ENCODE results near the gene DOK5. TPM values are rescaled to one million over a fixed set of nuclear protein-coding genes. Genes with fewer than 3 reads are reported as not detected.
"Not testable (repeated sequence)": the region's sequence is repeated elsewhere in the genome, so short reads cannot be mapped to it uniquely, and the experiment has no call there.

DOK5 gene
- under 1 TPM in 1 of 2 donors, not detected in 1; 0.39 TPM for total RNA-seq

DNA sequence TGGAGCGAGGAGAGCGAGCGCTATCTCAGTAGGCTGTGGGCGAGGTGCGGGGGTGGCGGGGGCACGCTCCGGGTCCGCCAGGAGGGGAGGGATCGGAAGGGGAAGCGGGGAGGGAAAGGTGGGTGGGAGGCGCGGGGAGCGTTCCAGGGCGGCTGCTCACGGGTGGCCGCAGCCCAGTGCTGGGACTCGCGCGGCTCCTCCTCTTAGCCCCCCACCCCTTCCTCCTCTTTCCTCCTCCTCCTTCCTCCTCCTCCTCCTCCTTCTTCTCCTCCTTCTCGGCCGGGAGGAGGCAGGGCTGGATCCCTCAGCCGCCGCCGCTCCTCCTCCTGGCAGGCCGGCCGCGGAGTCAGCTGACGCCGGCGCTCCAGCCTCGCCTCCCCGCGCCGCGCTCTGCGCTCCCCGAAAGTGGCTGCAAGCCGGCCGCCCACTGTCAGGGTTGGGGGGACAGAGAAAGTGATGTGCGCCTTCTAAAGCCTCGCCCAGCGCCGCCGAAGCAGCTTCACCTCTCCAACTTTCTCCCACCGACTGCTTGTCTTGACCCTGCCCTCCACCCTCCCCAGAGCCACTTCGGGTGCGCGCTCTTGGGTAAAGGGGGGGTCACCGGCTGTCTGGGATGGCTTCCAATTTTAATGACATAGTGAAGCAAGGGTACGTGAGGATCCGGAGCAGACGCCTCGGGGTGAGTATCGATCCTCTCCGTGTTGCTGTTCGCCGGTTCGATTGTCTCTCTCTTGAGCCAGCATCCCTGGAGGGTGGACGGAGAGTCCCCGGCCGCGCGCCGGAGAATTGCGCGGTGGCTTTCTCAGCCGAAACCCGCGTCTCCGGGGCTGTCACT, at the start of gene DOK5:
Gene DOK5 (plus strand): TSS at position 260 of the 835 bp plus-strand sequence. CDS start 354 bp downstream, at position 614.
- DNase-seq (ENCODE audit: low spot score) (no peak), ATAC-seq (no peak)
- Mint-ChIP-seq H3K27me3 (peaks cover 47 to 57% of the 10 kb centered on the region in 2 donors), H3K27ac (no peak within 1 kb of the TSS), H3K9me3 (peaks cover 2% of the 10 kb centered on the region), H3K4me1 (ENCODE audit: low read depth in 2 of 2) (no peaks in the 10 kb centered on the region), H3K4me3 (no peak within 1 kb of the TSS), H3K36me3 (peaks cover 4% of the 10 kb centered on the region)

DNA sequence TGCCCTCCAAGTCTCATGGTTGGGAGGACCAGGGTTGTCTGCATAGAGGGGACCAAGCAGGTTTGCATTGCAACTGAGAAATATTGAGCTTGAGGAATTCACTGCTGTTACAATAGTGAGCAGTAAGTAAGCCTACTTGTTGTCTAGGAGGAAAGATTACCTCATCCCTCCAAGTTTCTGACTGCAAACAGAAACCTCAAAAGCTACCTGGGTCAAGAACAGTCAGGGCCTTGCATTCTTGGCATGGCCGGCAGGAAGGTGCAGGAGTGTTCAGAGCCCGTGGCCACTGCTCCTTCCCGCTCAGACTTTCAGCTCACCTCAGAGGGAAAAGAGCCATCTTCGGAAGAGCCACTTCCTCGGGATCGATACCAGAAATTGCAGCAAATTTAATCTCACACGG, 46.0 kb upstream of the DOK5 start:
- H3K4me3 Mint-ChIP-seq = no peak overlapping the region
- no peaks in the 10 kb centered on the region for H3K27me3 Mint-ChIP-seq
- peaks cover 8% of the 10 kb centered on the region for H3K36me3 Mint-ChIP-seq
- H3K9me3 Mint-ChIP-seq = peaks cover 8% of the 10 kb centered on the region
- DNase-seq (ENCODE audit: low spot score) (no peak), ATAC-seq (no peak)
- H3K4me1 Mint-ChIP-seq (ENCODE audit: low read depth in 2 of 2) = no peaks in the 10 kb centered on the region
- H3K27ac Mint-ChIP-seq = no peak overlapping the region

DNA sequence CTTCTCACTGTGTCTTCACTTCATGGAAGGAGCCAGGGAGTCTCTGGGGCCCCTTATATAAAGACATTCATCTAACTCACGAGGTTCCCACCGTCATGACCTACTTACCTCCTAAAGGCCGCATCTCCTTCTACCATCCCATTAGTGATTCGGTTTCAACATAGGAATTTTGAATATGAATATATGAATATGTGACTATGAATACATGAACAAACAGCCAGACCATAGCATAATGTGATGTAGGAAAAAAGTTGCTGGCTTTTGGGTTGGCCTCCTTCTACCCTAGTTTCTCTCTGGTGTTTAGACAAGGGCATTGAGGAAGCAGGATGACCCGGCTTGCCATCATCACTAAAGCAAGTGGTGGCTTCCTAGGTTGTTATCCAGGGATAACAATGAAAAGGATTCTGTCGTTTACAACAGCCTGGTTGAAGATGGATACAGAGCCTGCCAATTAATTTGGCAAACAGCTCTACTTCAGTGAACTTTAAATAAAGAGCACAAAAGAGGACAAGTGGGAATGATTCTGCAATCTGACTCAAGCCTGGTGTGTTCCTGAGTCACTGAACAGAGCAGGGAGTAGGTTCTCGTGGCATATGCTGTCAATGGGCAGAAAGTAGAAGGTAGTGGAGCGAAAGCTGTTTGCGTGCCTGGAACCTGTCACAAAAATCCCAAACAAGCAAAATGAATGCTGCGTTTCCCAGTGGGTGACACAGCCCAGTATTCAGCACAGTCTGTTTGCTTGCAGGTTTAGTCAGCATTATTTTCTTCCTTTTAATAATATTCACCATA, 44.0 kb upstream of the DOK5 start:
- Mint-ChIP-seq H3K4me3 (no peak overlapping the region), H3K4me1 (ENCODE audit: low read depth in 2 of 2) (no peaks in the 10 kb centered on the region), H3K9me3 (no peaks in the 10 kb centered on the region), H3K36me3 (no peaks in the 10 kb centered on the region), H3K27me3 (no peaks in the 10 kb centered on the region), H3K27ac (no peak overlapping the region)
- ATAC-seq (no peak), DNase-seq (ENCODE audit: low spot score) (no peak)

DNA sequence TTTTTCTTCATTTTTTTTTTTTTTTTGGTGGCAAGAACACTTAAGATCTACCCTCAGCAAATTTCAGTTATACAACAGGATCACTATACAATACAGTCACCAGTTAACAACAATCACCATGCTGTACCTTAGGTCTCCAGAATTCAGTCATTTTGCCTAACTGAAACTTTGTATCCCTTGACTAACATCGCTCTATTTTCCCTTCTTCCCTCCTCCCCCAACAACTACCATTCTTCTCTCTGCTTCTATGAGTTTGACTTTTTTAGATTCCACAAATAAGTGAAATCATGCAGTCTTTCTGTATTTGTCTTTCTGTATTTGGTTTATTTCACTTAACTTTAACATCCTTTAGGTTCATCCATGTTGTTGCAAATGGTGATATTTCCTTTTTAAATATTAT, 42.4 kb upstream of the DOK5 start:
- no peak overlapping the region for H3K4me3 Mint-ChIP-seq
- no peak overlapping the region for H3K27ac Mint-ChIP-seq
- no peaks in the 10 kb centered on the region for H3K27me3 Mint-ChIP-seq

DNA sequence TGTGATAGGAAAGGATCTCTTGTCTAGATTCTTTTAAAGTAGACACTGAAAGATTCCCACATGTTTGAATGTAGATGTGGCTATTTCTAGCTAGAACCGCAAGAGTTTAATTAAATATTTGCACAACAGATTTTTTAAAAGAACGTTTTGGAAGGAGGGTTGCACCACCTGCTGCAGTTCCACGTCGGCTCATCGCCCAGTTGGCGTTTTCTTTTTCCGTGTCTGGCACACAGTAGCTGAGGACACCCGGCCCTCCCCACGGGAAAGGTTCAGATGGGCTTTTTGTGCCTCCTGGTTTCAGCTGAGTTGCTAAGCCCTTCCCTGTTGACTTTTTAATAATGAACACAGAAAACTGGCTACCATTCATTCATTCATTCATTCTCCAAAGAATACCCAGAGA, 41.8 kb upstream of the DOK5 start:
- H3K9me3 Mint-ChIP-seq = no peaks in the 10 kb centered on the region
- ATAC-seq (no peak), DNase-seq (ENCODE audit: low spot score) (no peak)
- no peaks in the 10 kb centered on the region for H3K27me3 Mint-ChIP-seq
- no peak overlapping the region for H3K27ac Mint-ChIP-seq
- H3K36me3 Mint-ChIP-seq = no peaks in the 10 kb centered on the region
- no peak overlapping the region for H3K4me3 Mint-ChIP-seq
- H3K4me1 Mint-ChIP-seq (ENCODE audit: low read depth in 2 of 2) = no peaks in the 10 kb centered on the region

More for the DNA sequence above, 42.4 kb upstream of the DOK5 start:
- Mint-ChIP-seq H3K36me3 (no peaks in the 10 kb centered on the region), H3K4me1 (ENCODE audit: low read depth in 2 of 2) (no peaks in the 10 kb centered on the region), H3K9me3 (no peaks in the 10 kb centered on the region)
- ATAC-seq (no peak), DNase-seq (ENCODE audit: low spot score) (no peak)

DNA sequence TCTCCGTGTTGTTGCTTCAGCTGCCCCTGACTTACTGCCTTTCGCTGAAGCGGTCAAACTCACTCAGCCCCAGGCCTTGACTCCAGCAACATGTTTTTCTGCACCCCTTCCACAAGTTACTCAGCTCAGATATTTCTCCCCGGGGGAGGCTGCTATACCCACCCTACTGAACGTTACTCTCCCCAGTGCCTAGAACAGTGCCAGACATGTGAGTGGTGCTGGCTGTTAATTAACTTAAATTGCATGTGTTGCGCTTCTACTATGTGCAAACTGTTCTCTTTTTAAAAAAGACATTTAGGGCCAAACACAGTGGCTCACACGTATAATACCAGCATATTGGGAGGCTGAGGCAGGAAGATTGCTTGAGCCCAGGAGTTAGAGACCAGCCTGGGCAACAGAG, 41.2 kb upstream of the DOK5 start:
- no peaks in the 10 kb centered on the region for H3K36me3 Mint-ChIP-seq
- H3K27ac Mint-ChIP-seq = no peak overlapping the region
- H3K4me3 Mint-ChIP-seq = no peak overlapping the region
- DNase-seq (ENCODE audit: low spot score) (no peak), ATAC-seq (no peak)
- H3K27me3 Mint-ChIP-seq = peaks cover 0 to 2% of the 10 kb centered on the region in 2 donors
- H3K4me1 Mint-ChIP-seq (ENCODE audit: low read depth in 2 of 2) = no peaks in the 10 kb centered on the region
- H3K9me3 Mint-ChIP-seq = no peaks in the 10 kb centered on the region

DNA sequence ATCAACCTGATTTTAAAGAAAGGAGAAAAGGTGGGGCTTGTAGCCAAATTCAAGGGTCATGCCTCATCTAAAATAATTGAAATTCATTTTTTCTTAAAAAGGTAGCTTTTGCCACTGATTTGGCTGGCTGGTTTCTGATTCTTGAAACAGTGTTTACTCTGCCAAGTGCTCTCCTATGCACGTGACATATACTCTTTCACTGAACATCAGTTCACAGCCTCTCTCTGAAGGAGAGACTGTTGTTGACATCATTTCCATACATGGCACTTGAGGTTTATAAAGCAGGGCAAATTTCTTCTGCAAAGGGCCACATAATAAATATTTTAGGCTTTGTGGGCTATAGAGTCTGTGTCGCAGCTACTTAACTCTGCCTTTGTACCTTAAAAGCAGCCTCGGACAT, 40.4 kb upstream of the DOK5 start:
- H3K27ac Mint-ChIP-seq = no peak overlapping the region
- DNase-seq (ENCODE audit: low spot score) (no peak), ATAC-seq (no peak)
- H3K27me3 Mint-ChIP-seq = peaks cover 0 to 6% of the 10 kb centered on the region in 2 donors
- no peaks in the 10 kb centered on the region for H3K9me3 Mint-ChIP-seq
- H3K36me3 Mint-ChIP-seq = no peaks in the 10 kb centered on the region
- no peaks in the 10 kb centered on the region for H3K4me1 Mint-ChIP-seq (ENCODE audit: low read depth in 2 of 2)
- H3K4me3 Mint-ChIP-seq = no peak overlapping the region

DNA sequence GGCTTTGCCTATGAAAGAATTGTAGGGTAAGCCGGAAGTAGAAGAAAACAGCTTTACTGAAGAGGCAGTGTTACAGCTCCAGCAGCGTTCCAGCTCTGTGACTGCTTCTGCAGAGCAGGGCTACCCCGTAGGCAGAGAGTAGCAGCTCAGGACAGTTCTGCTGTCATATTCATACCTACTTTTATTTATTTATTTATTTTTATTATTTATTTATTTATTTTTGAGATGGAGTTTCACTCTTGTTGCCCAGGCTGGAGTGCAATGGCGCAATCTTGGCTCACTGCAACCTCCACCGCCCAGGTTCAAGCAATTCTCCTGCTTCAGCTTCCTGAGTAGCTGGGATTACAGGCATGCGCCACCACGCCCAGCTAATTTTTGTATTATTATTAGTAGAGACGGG, 39.0 kb upstream of the DOK5 start:
- not testable (repeated sequence) for H3K27me3 Mint-ChIP-seq; H3K9me3 Mint-ChIP-seq; H3K4me3 Mint-ChIP-seq; H3K4me1 Mint-ChIP-seq (ENCODE audit: low read depth in 2 of 2); H3K36me3 Mint-ChIP-seq; H3K27ac Mint-ChIP-seq; ATAC-seq; DNase-seq (ENCODE audit: low spot score)

DNA sequence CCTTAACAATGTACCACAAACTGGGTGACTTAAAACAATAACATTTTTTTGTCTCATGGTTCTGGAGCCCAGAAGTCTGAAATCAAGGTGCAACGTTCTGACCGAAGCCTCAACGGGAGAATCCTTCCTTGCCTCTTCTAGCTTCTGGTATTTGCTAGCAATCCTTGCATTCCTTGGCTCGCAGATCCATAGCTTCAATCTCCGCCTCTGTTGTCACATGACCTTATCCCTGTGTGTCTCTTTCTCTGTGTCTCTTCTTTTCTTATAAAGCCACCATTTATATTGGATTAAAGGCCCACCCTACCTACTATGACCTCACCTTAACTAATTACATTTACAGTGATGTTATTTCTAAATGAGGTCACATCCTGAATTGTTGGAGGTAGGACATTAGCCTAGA, 37.2 kb upstream of the DOK5 start:
- no peak for ATAC-seq
- H3K36me3 Mint-ChIP-seq = no peaks in the 10 kb centered on the region
- no peak for DNase-seq (ENCODE audit: low spot score)
- no peaks in the 10 kb centered on the region for H3K4me1 Mint-ChIP-seq (ENCODE audit: low read depth in 2 of 2)
- no peak overlapping the region for H3K4me3 Mint-ChIP-seq
- no peaks in the 10 kb centered on the region for H3K9me3 Mint-ChIP-seq
- no peak overlapping the region for H3K27ac Mint-ChIP-seq
- peaks cover 0 to 6% of the 10 kb centered on the region in 2 donors for H3K27me3 Mint-ChIP-seq

DNA sequence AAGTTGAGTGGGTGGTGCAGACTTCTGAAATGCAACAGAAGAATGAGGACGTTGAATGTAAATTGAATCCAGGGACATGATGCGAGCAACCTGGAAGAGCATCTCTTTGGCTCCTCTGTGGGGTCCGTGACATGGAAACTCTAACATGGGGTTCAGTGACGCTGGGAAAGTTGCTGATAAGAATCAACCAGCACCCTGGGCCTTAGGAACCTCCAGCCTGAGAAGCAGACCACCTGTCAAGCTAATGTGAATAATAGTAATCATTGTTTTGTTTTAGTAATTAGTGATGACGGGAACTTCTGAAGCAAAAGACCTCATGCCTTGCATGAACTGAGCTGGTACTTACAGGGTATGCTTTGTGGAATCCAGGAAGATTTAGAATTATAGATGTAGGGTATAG, 25.2 kb upstream of the DOK5 start:
- peaks cover 4 to 21% of the 10 kb centered on the region in 2 donors for H3K27me3 Mint-ChIP-seq
- no peak overlapping the region for H3K4me3 Mint-ChIP-seq
- H3K4me1 Mint-ChIP-seq (ENCODE audit: low read depth in 2 of 2) = no peaks in the 10 kb centered on the region
- ATAC-seq = no peak
- H3K27ac Mint-ChIP-seq = no peak overlapping the region
- peaks cover 3% of the 10 kb centered on the region for H3K9me3 Mint-ChIP-seq
- no peaks in the 10 kb centered on the region for H3K36me3 Mint-ChIP-seq
- no peak for DNase-seq (ENCODE audit: low spot score)

DNA sequence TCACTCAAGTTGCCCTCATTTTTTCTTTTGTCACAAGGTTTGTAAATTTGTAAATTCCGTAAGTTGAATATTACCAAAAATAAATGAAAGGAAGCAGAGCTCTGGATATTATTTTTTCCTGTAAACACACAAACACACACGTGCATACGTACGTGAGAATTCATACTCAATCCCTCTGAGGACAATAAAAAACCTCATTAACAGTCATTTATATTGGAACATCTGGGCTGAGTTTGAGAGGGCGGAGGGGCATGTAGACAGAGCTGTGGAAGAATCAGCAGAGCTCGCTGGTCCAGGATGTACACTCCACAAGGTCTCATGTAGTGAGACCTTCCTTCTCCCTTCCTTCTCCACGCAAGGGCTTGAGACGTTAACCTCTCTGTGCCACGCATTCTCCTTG, 24.2 kb upstream of the DOK5 start:
- H3K4me1 Mint-ChIP-seq (ENCODE audit: low read depth in 2 of 2) = no peaks in the 10 kb centered on the region
- H3K9me3 Mint-ChIP-seq = peaks cover 3% of the 10 kb centered on the region
- ATAC-seq (no peak), DNase-seq (ENCODE audit: low spot score) (no peak)
- H3K27ac Mint-ChIP-seq = no peak overlapping the region
- H3K4me3 Mint-ChIP-seq = no peak overlapping the region
- H3K27me3 Mint-ChIP-seq = peaks cover 4 to 21% of the 10 kb centered on the region in 2 donors
- H3K36me3 Mint-ChIP-seq = no peaks in the 10 kb centered on the region

DNA sequence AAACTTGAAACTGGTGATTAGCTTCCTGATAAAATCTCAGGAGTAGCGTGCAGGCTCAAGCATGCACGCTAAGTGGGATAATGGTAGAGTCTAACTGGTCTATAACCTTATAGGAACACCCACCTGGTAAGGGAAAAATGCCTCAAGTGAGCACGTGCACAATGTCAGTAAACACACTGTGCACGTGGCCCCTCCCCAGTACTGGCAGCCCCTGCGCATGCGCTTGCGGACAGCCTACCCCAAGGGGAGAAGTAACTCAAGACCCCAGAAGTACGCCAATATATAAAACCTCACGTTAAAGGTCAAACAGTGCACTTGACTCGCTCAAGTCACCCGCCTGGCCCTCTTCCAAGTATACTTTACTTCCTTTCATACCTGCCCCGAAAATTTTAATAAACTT, 23.1 kb upstream of the DOK5 start:
- Mint-ChIP-seq H3K27ac (no peak overlapping the region), H3K36me3 (no peaks in the 10 kb centered on the region), H3K4me3 (no peak overlapping the region), H3K9me3 (peaks cover 3% of the 10 kb centered on the region), H3K27me3 (peaks cover 0 to 18% of the 10 kb centered on the region in 2 donors), H3K4me1 (ENCODE audit: low read depth in 2 of 2) (no peaks in the 10 kb centered on the region)
- DNase-seq (ENCODE audit: low spot score) = no peak
- ATAC-seq = no peak

DNA sequence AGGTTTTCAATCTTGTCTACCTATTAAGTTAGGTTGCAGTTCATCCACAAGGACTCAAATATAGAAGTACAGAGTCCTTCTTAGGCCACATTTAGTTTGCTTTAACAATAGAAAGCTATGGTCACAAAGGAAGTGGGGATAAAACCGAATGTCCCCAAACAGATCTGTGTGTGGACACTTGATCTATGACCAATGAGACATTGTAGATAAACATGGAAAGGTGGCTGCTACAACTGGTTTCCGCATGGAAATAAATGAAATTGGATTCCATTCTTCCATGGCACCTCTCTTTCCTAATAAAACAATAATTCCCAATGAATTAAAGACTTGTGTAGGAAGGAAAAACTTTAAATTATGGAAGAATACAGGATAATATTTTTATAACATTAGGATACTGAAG, 20.4 kb upstream of the DOK5 start:
- H3K36me3 Mint-ChIP-seq = no peaks in the 10 kb centered on the region
- no peaks in the 10 kb centered on the region for H3K4me1 Mint-ChIP-seq (ENCODE audit: low read depth in 2 of 2)
- H3K4me3 Mint-ChIP-seq = no peak overlapping the region
- peaks cover 3% of the 10 kb centered on the region for H3K9me3 Mint-ChIP-seq
- H3K27ac Mint-ChIP-seq = no peak overlapping the region
- peaks cover 3 to 11% of the 10 kb centered on the region in 2 donors for H3K27me3 Mint-ChIP-seq
- ATAC-seq (no peak), DNase-seq (ENCODE audit: low spot score) (no peak)

DNA sequence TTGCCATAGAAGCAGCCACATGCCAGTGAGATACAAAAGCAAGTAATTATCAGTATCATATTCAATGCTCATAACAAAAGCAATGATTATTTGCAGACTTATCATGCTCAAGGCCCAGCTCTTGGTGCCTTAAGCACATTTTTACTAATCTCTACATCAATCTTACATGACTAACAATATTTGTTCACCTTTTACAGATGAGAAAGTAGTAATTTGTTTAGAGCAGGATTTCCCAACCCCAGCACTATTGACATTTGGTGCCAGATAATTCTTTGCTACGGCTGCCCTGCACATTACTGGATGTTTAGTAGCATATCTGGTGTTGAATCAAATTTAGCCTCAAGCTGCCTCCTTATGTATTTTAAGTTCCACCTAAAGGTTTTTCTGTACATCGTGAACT, 19.0 kb upstream of the DOK5 start:
- DNase-seq (ENCODE audit: low spot score) = no peak
- no peaks in the 10 kb centered on the region for H3K4me1 Mint-ChIP-seq (ENCODE audit: low read depth in 2 of 2)
- H3K9me3 Mint-ChIP-seq = peaks cover 3% of the 10 kb centered on the region
- H3K27me3 Mint-ChIP-seq = peaks cover 3 to 11% of the 10 kb centered on the region in 2 donors
- no peaks in the 10 kb centered on the region for H3K36me3 Mint-ChIP-seq
- H3K27ac Mint-ChIP-seq = no peak overlapping the region
- no peak overlapping the region for H3K4me3 Mint-ChIP-seq
- ATAC-seq = no peak

Measured in natural killer cell treated with Interleukin-12 subunit alpha and Interleukin-12 subunit beta and Interleukin-15 and Interleukin-18, amount 100 ng/mL, for 72 hours (primary cell).